Stimulated activated CD4-positive, alpha-beta T cell treated with anti-CD3 and anti-CD28 coated beads, Interleukin-12 subunit alpha, Interleukin-12 subunit beta, amount 100 ng/mL, for 4 hours (primary cell): ENCODE results near the gene TPM1.
"Not testable (repeated sequence)": the region's sequence is repeated elsewhere in the genome, so short reads cannot be mapped to it uniquely, and the experiment has no call there.

Source experiments
- DNase-seq: peaks from one replicate; pipeline ENCODE4 v3.0.0-alpha.2; 2020

Gene TPM1

GRCh38 chr15:63105354-63105753 is 62.8 kb downstream of the TPM1 start:
- not testable (repeated sequence) for DNase-seq

- DNase-seq: no peak
These were observed 65.5 kb downstream of the TPM1 start for GRCh38 chr15:63107895-63108546.

- no peak for DNase-seq
These were observed 67.0 kb downstream of the TPM1 start for GRCh38 chr15:63109498-63109897.

- no peak for DNase-seq
These were observed 67.4 kb downstream of the TPM1 start for GRCh38 chr15:63109920-63110319.

- DNase-seq: no peak
These were observed 68.0 kb downstream of the TPM1 start for GRCh38 chr15:63110428-63111026.

- no peak for DNase-seq
These were observed 68.9 kb downstream of the TPM1 start for GRCh38 chr15:63111481-63111880.

GRCh38 chr15:63112871-63113270 is 70.3 kb downstream of the TPM1 start:
- DNase-seq: no peak

- no peak for DNase-seq
These were observed 71.9 kb downstream of the TPM1 start for GRCh38 chr15:63114465-63114864.
